Mesothelial cell of epicardium (in vitro differentiated cells): ENCODE data around the gene YWHAQ. TPM values are rescaled to one million over a fixed set of nuclear protein-coding genes. Genes with fewer than 3 reads are reported as not detected.
A peak's percentile ranks its signal among the peaks of the same experiment; 100 is the strongest.

Experiments used
- DNase-seq, 2 experiments: peaks; one replicate each; pipeline ENCODE4 v3.0.0; 2021; ENCODE audit warnings: low spot score in 2 of 2; ENCODE audit not compliant: unreplicated experiment in 2 of 2
- H3K27ac Mint-ChIP-seq: 2 replicates; pipeline ENCODE4 v1.8.0; 2021; ENCODE audit warnings: mixed read lengths
- H3K27me3 Mint-ChIP-seq: 2 replicates; pipeline ENCODE4 v1.8.0; 2021; ENCODE audit warnings: low read depth, mixed read lengths
- H3K36me3 Mint-ChIP-seq: 2 replicates; pipeline ENCODE4 v1.8.0; 2021; ENCODE audit warnings: mixed read lengths
- H3K4me1 Mint-ChIP-seq: 2 replicates; pipeline ENCODE4 v1.8.0; 2021; ENCODE audit warnings: mixed read lengths
- H3K4me3 Mint-ChIP-seq: 2 replicates; pipeline ENCODE4 v1.8.0; 2021; ENCODE audit warnings: mild to moderate bottlenecking, moderate library complexity, mixed read lengths
- H3K9me3 Mint-ChIP-seq: 2 replicates; pipeline ENCODE4 v1.8.0; 2021; ENCODE audit warnings: mixed read lengths
- total RNA-seq: library from RNA; stranded (reverse); gene quantifications from 3 replicates; pipeline ENCODE4 v1.2.1, GENCODE V29; 2021
- TF ChIP-seq, protein P1 (sequence below): fragments of 200-600 bp; sonication (generic); IDR thresholded peaks from one replicate; pipeline ENCODE4 v1.5.0; 2021; ENCODE audit warnings: antibody characterized with exemption; ENCODE audit not compliant: unreplicated experiment

Gene YWHAQ
- total RNA-seq, 1 donor from 2014 or later = 248 TPM

DNA sequence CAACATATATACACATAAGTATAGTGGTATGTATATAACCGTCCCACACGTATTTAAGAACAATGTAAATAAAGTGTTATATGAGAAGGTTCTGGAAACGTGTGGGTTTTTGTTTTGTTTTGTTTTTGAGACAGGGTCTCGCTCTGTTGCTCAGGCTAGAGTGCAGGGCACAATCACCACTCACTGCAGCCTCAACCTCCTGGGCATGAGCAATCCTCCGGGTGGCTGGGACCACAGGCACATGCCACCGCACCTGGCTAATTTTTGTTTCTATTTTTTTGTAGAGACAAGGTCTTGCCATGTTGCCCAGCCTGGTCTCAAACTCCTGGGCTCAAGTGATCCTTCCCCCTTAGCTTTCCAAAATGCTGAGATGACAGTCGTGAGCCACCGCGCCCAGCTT, 81.4 kb downstream of the YWHAQ start:
- Mint-ChIP-seq H3K27me3 (no peaks in the 10 kb centered on the region), H3K36me3 (no peaks in the 10 kb centered on the region), H3K4me3 (no peak overlapping the region), H3K4me1 (peaks cover 29% of the 10 kb centered on the region), H3K27ac (no peak overlapping the region), H3K9me3 (no peaks in the 10 kb centered on the region)
- TF ChIP-seq, protein P1, sequence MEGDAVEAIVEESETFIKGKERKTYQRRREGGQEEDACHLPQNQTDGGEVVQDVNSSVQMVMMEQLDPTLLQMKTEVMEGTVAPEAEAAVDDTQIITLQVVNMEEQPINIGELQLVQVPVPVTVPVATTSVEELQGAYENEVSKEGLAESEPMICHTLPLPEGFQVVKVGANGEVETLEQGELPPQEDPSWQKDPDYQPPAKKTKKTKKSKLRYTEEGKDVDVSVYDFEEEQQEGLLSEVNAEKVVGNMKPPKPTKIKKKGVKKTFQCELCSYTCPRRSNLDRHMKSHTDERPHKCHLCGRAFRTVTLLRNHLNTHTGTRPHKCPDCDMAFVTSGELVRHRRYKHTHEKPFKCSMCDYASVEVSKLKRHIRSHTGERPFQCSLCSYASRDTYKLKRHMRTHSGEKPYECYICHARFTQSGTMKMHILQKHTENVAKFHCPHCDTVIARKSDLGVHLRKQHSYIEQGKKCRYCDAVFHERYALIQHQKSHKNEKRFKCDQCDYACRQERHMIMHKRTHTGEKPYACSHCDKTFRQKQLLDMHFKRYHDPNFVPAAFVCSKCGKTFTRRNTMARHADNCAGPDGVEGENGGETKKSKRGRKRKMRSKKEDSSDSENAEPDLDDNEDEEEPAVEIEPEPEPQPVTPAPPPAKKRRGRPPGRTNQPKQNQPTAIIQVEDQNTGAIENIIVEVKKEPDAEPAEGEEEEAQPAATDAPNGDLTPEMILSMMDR = no peak
- DNase-seq = no peak

DNA sequence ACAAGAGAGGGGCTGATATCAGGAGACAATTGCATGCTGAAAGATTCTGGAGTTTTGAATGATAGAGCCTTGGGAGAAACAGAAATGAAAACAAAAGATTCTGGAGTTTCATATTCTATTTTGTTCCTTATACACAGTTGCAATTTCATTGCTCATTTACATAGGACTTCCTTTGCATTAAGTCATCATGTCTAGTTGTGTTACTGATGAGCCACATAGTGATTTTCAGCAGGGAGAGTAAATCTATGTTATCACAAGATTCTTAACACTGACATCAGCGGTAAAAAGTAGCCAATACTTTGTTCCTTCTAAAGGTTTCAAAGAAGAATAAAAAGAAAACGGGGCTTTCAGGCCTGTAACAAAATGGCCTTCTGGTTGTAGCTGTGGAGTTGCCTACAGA, 82.3 kb downstream of the YWHAQ start:
- no peak overlapping the region for H3K4me3 Mint-ChIP-seq
- TF ChIP-seq, protein P1 = no peak
- peaks cover 22% of the 10 kb centered on the region for H3K4me1 Mint-ChIP-seq
- H3K27me3 Mint-ChIP-seq = no peaks in the 10 kb centered on the region
- H3K27ac Mint-ChIP-seq = peak overlapping the region; percentile 71
- H3K9me3 Mint-ChIP-seq = no peaks in the 10 kb centered on the region
- no peaks in the 10 kb centered on the region for H3K36me3 Mint-ChIP-seq
- DNase-seq = no peak

DNA sequence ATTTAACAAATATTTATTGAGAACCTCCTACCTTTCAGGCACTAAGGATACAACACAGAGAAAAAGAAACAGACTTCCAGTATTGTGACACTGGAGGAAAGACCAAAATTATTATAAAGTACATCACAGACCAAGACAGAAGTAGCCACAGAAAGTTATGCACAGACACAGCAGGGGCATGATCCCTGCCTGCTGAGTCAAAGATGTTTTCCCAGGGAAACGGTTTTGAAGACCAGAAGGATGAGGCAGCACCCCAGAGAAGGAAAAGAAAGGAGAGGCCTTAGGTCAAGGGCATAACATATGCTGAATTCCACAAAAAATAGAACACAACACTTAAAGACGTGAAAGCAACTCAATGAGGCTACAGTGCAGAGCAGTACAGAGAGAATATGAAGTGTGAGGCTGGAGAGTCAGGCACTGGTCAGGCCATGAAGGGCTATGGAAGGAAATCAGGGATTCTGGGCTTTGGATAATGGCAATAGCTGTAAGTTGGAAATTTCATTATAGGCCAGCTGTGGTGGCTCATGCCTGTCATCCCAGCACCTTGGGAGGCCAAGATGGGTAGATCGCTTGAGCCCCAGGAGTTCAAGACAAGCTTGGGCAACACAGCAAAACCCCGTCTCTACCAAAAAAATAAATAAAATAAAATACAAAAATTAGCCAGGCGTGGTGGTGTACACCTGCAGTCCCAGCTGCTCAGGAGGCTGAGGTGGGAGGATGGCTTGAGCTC, 83.4 kb downstream of the YWHAQ start:
- Mint-ChIP-seq H3K27ac (peak overlapping the region; percentile 2), H3K36me3 (peaks cover 2% of the 10 kb centered on the region)
- DNase-seq = no peak

DNA sequence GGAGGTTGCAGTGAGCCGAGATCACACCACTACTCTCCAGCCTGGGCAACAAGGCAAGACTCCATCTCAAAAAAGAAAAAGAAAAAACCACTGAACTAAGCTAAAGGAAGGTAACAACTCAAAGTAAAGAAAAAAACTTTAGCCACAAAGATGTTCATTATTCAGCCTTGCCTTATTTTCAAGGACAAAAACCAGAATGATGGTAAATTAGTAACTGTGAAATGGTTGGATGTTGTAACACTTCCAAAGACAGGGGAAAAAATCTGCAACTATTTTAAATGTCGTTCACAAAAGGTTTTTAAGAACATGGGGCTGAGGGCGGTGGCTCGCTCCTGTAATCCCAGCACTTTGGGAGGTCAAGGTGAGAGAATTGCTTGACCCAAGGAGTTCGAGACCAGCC, 85.3 kb downstream of the YWHAQ start:
- no peak overlapping the region for H3K27ac Mint-ChIP-seq
- TF ChIP-seq, protein P1 = no peak

More for the DNA sequence above, 83.4 kb downstream of the YWHAQ start:
- Mint-ChIP-seq H3K4me3 (no peak overlapping the region), H3K27me3 (no peaks in the 10 kb centered on the region), H3K9me3 (no peaks in the 10 kb centered on the region), H3K4me1 (peaks cover 19% of the 10 kb centered on the region)
- TF ChIP-seq, protein P1 = no peak

DNA sequence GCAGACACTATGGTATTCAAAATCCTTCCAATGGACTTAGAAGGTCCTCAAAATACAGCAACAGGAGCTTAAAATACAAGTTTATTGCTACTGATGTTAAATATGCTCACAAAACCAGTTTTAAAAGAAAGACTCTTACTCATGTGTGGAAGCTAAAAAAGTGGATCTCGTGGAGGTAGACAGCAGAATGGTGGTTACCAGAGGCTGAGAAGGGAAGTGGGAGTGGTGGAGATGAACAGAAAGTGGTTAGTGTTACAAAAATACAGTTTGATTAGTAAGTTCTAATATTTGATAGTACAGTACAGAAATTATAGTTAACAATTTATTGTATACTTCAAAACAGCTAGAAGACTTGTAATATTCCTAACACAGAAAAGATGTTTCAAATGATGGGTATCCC, 87.2 kb downstream of the YWHAQ start:
- Mint-ChIP-seq H3K9me3 (no peaks in the 10 kb centered on the region), H3K4me1 (peaks cover 21% of the 10 kb centered on the region), H3K27me3 (no peaks in the 10 kb centered on the region), H3K36me3 (peaks cover 8% of the 10 kb centered on the region), H3K4me3 (no peak overlapping the region), H3K27ac (peak overlapping the region; percentile 1)
- TF ChIP-seq, protein P1 = no peak
- no peak for DNase-seq

More for the DNA sequence above, 85.3 kb downstream of the YWHAQ start:
- Mint-ChIP-seq H3K36me3 (peaks cover 4% of the 10 kb centered on the region), H3K27me3 (no peaks in the 10 kb centered on the region), H3K4me1 (peaks cover 13% of the 10 kb centered on the region), H3K9me3 (no peaks in the 10 kb centered on the region), H3K4me3 (no peak overlapping the region)
- no peak for DNase-seq
